GM21381 (cell line): ENCODE data around the gene GNB3.

Experiments used
- ATAC-seq: cut with Tn5 transposase; IDR thresholded peaks from one replicate; pipeline ENCODE4 v1.9.1; 2021; ENCODE audit warnings: mild to moderate bottlenecking, moderate library complexity; ENCODE audit not compliant: unreplicated experiment

Gene GNB3

DNA sequence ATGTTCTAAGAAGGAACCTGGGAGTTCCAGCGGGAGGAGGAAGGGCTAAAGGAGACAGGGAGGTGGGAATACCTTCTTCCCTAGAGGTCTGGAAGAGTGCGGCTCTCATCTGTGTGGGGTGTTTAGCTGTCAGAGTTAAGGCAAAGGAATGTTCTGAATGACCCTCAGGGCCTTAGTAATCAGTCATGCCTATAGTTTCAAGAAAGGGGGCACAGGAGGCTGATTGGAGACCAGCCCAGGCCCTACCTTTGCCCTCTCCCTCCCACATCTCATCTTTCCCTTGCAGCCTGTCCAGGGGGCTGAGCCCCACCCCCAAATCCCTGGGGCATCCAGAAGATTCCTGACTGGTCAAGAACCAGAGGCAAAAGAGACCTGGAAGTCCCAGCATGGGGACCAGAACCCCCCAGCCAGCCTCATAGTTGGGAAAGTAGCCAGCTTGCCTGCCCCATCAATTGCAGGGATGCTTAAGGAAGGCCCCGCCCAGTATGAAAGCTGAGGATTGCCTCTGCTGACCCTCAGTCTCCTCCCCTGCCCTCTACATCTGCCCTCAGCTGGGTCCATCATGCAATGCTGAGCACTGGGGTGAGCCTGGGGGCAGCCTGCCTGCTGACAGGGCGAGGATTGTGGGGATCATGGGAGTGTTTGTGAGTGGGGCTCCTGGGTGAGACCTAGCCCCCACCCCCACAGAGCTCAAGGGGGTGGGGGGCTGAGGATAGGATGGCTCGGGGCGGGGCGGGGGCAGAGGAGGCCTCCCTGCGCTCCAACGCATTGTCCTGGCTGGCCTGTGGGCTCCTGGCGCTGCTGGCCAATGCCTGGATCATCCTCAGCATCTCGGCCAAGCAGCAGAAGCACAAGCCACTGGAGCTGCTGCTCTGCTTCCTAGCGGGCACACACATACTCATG, 17.3 kb upstream of the GNB3 start:
- no peak for ATAC-seq

DNA sequence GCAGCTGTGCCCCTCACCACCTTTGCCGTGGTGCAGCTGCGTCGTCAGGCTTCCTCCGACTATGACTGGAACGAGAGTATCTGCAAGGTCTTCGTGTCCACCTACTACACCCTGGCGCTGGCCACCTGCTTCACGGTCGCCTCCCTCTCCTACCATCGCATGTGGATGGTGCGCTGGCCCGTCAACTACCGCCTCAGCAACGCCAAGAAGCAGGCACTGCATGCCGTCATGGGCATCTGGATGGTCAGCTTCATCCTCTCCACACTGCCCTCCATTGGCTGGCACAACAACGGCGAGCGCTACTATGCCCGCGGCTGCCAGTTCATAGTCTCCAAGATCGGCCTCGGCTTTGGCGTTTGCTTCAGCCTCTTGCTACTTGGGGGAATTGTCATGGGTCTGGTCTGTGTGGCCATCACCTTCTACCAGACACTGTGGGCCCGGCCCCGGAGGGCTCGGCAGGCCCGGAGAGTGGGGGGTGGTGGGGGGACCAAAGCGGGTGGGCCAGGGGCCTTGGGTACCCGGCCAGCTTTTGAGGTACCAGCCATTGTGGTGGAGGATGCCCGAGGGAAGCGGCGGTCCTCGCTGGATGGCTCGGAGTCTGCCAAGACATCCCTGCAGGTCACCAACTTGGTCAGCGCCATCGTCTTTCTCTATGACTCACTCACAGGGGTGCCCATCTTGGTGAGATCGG, 16.5 kb upstream of the GNB3 start:
- ATAC-seq = no peak

DNA sequence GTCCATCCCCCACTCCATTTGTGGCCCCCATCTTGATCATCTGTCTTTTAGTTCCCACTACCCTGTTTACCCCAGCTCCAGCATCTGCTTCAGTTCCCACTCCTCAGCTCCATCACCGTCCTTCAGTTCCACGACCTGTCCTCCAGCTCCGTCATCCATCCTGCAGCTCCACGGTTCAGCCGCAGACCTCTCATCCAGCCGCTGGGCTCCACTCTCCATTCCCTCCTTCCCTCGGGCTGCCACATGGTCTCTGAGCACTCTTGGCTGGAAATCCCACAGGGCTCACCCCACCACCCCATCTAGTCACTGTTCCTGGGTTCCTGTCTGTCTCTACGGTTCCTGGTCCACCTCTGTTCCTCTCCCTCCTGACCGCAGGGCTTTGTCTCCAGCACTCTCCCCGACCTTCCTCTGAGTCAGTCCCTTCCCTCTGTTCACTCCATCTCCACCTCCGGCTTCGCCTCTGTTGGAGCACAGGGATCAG, 15.8 kb upstream of the GNB3 start:
- ATAC-seq = no peak

DNA sequence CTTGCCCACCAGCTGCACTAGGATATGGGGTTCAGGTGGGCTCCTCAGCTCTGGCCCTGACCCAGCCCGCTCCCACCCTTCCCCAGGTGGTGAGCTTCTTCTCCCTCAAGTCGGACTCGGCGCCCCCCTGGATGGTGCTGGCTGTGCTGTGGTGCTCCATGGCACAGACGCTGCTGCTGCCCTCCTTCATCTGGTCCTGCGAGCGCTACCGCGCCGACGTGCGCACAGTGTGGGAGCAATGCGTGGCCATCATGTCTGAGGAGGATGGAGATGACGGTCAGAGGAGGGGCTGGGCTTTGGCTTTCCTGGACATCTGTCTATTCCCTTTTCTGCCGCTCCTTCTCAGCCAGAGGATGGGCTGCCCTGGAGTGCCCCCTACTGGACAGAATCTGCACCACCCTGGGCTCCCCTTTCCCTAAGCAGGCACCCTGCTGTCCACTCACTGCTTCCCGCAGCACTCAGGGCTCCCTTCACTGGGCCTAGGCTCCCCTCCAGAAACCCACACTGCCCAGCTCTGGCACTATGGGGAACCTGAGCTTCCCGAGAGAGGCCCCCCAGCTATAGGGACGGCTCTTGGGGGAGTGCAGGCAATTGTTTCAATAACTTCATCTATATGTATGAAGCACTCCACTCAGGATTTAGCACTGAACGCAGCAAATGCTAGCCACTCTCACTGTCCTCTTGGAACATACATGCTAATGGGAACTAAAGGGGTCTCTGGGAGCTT, 15.2 kb upstream of the GNB3 start:
- ATAC-seq = no peak

DNA sequence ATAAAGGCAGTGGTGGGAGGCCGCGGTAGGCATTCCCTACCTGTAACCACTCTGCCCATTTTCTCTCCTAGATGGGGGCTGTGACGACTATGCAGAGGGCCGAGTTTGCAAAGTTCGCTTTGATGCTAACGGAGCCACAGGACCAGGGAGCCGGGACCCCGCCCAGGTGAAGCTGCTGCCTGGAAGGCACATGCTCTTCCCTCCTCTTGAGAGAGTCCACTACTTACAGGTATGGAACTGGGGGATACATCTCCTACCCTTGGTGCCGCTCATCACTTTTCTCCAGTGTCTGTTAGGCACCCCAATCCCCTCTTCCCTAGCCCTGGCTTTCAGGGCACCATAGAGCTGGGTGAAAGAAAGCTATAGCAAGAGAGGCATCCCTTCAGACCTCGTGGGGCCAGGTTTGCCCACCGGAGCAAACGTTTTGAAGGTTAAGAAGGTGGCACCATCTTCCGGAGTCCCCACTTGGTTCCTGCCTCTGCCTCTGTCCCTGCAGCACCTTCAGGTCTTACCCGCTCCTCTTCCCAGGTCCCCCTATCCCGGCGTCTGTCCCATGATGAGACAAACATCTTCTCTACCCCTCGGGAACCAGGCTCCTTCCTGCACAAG, 14.5 kb upstream of the GNB3 start:
- ATAC-seq = no peak

DNA sequence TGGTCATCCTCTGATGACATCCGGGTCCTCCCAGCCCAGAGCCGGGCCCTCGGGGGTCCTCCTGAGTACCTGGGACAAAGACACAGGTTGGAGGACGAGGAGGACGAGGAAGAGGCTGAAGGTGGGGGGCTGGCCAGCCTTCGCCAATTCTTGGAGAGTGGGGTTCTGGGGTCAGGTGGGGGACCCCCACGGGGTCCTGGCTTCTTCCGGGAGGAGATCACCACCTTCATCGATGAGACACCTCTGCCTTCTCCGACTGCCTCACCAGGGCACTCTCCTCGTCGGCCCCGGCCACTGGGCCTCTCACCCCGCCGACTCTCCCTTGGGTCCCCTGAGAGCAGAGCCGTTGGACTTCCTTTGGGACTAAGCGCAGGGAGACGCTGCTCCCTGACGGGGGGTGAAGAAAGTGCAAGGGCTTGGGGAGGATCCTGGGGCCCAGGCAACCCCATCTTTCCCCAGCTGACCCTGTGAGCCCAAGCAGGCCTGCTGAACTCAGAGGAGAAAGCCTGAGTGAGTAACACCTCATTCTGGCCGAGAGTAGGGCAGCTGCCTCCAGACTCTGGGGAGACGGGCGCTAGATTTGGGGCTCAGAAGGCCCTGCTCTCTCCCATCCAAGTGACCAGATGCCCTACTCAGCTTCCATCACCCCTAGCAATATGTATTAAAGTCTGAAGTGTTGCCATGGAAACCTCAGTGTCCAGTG, 13.8 kb upstream of the GNB3 start:
- no peak for ATAC-seq

DNA sequence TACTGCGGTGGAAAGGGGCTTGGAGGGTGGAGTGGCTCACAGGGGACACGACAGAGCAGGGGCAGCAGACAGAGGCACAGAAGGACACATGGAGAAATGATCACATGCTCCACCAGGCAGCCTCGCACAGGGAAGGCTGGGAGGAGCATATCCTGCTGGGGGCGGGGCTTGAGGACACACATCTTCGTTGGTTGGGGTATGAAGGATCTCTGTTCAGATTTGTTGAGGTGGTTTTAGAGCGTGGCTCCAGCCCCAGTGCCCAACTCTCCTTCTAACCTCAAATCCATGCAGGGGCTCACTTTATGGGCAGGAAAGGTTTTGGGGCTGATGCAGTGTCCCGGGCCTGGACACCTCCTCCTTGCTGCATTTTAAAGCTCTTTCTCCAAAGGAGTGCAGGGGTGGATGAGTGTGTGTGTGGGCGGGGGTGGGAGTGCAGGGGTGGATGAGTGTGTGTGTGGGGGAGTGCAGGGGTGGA, 13.3 kb upstream of the GNB3 start:
- no peak for ATAC-seq

DNA sequence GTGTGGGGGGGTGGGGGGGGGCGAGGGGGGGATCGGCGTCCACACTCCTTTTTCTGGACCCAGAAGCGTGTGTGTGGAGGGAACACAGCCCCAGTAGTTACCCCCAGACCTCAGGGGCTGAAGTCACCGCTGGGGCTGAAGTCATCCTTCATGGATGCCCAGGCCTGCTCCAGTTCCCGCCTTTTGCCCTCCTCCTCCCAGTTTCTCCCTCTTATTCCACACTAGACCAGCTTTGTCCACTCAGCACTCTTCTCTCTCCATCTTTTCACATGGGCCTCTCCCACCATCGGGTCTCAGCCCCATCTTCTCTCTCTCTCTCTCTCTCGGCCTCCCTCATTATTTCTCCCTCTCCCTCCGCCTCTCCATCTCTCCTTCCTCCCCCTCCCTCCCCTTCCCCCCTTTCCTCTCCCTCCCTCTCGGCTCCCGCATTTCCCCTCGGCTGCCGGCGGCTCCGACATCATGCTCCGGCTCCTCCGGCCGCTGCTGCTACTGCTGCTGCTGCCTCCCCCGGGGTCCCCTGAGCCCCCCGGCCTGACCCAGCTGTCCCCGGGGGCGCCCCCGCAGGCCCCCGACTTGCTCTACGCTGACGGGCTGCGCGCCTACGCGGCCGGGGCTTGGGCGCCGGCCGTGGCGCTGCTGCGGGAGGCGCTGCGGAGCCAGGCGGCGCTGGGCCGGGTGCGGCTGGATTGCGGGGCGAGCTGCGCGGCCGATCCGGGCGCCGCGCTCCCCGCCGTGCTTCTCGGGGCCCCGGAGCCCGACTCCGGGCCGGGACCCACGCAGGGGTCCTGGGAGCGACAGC, 12.5 kb upstream of the GNB3 start, which contains the start of gene P3H3:
Gene P3H3 (plus strand): TSS at position 426 of the 799 bp plus-strand sequence. CDS start 34 bp downstream, at position 460.
- ATAC-seq = no peak

DNA sequence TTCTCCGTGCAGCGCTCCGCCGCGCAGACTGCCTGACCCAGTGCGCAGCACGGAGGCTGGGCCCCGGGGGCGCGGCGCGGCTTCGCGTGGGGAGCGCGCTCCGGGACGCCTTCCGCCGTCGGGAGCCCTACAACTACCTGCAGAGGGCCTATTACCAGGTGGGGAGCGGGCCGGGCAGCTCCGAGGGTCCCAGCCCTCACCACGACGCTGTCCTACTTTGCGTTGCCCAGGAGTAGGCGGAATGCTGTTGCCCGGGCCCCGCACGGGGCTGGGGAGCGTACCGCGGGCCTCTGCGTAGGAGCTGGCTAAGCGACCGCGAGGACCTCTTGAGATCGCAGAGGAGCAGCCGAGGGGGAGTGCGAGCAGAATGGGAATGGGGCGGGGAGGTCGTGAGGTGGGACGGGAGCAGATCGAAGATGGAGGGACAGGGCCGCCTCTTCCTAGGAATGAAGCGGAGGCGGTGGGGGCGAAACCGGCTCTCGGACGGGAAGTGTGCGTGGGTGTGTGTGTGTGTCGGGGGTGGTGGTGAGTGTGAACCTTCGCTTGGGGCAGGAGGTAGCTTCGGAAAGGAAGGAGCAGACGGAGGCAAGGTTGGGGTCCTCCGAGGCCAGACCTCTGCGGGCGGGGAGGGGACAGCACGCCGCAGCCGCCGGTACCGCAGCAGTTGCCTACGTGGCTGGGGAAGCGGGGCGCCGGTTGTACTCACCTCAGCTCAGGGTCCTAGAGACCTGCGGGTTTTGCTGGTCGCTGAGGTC, 11.8 kb upstream of the GNB3 start:
- ATAC-seq = no peak

DNA sequence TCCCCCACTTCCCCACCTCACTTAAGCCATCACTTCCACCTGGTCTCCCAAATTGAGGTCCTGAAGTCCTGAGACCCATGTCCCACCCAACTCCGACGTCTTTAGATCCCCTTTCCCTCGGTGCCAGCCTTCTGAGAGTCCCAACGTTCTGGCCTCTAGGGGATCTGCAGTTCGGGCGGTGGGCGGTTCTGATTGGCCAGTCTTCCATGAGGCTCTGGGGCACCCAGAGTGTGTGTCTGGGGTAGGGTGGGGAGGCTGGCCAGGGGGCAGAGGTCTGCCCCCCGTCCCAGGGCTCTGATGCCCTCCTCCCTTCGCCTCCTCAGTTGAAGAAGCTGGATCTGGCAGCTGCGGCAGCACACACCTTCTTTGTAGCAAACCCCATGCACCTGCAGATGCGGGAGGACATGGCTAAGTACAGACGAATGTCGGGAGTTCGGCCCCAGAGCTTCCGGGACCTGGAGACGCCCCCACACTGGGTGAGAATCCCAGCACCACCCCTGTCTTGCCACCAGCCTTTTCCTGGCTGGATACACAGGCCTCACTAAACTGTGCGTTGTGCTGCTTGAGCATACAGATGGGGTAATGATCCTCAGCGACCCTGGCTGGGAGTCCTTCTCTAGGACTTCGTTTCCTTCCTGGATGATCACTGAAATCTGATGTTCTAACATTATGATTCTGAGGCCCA, 11.0 kb upstream of the GNB3 start:
- ATAC-seq = no peak

DNA sequence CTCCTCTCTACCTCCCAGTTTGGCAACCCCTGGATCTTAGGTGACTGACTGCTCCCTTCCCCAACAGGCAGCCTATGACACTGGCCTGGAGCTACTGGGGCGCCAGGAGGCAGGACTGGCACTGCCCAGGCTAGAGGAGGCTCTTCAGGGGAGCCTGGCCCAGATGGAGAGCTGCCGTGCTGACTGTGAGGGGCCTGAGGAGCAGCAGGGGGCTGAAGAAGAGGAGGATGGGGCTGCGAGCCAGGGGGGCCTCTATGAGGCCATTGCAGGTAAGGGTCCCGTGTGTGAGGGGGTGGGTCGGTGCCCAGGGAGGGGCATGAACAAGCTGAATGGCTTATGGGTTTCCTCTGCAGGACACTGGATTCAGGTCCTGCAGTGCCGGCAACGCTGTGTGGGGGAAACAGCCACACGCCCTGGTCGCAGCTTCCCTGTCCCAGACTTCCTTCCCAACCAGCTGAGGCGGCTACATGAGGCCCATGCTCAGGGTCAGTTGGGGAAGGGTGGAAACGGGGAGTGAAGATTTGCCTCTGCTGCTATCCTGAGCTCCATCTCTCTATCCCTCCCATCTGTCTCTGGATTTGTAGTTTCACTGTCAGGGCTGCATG, 10.3 kb upstream of the GNB3 start:
- ATAC-seq = no peak

DNA sequence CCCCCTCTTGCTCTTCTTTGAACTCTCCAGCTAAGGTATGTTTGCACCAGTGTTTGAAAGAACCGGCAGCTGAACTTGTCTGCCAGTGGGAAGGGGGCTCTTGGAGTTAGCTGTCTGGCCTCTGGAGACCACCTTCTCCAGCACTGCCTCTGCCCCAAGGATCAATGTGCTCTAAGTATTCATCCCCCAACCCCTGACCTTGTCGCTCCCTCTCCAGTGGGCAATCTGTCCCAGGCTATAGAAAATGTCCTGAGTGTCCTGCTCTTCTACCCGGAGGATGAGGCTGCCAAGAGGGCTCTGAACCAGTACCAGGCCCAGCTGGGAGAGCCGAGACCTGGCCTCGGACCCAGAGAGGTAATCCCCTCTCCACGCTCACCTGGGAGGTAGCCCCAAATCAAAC, 9.7 kb upstream of the GNB3 start:
- ATAC-seq = no peak

DNA sequence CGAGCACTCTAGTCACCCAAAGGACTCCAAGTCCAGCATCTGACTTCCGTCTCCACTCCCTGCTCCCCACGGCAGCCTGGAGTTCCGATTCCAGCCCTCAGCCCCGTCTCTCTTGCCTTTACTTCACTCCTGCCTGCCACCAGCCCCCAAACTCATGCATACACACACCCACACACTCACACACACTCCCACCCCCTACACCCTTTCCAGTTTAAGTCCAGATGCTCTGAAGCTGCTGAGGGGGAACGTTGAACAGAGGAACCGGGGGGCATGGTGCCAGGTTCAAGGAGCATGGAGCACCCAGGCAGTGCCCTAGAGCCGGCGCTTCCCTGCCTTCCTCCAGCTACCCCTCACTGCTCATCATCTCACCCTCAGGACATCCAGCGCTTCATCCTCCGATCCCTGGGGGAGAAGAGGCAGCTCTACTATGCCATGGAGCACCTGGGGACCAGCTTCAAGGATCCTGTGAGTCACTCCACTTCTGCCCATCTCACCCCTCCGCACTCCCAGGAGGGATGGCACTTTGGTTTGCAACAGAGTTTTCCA, 9.2 kb upstream of the GNB3 start:
- ATAC-seq = no peak

DNA sequence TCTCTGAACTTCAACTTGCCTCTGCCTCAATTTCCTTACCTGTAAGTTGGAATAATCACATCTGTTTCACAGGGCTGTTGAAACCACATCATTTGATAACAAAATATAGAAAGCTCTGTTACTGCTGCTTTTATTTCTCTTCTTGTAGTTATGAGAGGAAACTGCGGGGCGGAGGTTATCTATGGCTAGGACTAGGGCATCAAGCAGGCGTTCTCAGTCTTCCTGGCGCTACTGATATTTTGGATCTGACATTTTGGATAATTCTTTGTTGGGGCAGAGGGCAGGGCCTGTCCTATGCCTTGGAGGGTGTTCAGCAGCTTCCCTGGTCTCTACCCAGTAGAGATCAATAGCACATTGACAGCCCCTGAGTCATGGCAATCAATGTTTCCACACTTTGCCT, 8.6 kb upstream of the GNB3 start:
- no peak for ATAC-seq

DNA sequence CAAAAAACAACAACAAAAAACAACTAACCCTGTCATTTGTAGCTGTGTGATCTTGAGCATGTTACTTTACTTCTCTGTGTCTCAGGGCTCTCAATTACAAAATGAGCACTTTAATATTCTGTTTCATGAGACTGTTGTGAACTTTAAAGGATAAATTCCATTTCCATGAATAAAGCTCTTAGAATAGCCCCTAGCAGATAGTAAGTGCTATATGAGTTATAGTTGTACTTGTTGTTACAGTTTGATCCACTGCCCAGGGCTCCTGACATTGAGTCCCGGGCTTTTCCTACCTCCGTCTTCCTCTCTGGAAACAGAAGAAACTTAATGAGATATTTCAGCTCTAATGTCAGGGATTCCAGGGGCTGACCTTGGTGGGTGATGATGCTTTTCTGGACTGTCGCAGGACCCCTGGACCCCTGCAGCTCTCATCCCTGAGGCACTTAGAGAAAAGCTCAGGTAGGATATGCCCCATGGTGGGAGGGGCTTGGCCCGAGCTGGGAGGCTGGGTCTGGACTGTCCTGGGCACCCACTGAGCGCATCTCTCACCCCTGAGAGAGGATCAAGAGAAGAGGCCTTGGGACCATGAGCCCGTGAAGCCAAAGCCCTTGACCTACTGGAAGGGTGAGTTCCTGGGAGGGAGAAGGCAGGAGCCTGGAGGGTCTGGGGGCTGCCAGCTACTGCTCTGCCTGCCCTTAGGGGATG, 7.4 kb upstream of the GNB3 start:
- ATAC-seq = no peak

DNA sequence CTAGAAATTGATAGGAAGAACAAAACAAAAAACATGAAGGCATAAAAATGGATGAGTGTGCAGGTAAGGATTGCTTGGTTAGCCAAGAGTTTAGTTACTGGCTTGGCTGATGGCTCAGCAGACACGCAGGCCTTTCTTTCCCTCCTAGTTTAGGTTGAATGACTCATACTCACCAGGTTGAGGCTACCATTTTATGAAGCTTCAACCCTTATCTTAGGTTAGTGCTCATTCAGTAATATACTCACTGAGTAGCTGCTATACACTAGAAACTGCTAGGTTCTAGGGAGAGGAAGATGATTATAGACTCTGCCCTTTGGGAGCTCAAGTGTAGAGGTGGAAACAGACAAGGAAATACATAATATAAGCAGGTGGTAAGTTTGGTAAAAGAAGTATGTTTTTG, 6.5 kb upstream of the GNB3 start:
- no peak for ATAC-seq

DNA sequence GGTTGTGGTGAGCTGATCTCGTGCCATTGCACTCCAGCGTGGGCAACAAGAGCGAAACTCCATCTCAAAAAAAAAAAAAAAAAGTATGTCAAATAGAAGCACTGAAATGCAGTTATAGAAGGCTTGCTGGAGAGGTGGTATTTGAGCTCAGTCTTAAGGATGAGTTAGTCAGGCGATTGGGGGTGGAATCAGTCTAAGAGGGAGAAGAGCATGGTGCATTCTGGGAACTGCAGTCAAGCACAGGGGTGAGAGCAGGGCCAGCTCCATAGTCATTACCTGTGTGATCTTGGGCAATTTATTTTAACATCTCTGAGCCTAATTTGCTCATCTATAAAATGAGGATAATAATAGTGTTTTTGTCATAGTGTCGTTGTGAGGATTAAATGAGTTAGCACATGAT, 5.9 kb upstream of the GNB3 start:
- ATAC-seq = no peak
